Measurements from ENCODE around the gene RAPGEF4. TPM values are rescaled to one million over a fixed set of nuclear protein-coding genes. Genes with fewer than 3 reads are reported as not detected.

RAPGEF4 gene
- total RNA-seq, 1 experiment from 2014 or later: 1.4 TPM

DNA sequence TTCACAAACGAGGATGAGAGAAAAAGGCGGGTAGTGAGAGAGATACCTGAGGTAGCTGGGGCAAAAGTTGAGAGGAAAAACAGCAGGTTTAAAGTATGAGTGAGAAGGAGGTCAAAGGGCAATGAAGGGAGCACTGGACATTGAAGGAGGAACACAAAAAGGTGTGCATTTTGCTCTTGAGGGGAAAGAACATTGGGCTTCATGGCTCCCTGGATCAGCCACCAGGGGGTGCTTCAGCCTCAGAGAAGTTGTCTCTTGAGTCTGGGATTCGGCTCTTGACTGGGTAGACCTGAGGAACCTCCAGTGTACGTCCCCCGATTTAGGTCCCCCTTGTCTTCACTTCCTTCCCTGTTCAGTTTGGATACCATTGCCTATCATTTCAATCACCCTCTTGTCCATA, 128.5 kb downstream of the RAPGEF4 start:
- Histone ChIP-seq H3T11ph (ENCODE audit: low read length) (no peak overlapping the region), H3K4ac (ENCODE audit: low read depth, low read length) (no peak overlapping the region), H3K79me2 (ENCODE audit: insufficient read depth, low read length) (no peaks in the 10 kb centered on the region), H4K91ac (ENCODE audit: insufficient read length, low read depth, low read length) (no peak overlapping the region), H3K27ac (ENCODE audit: insufficient read length, low read depth, low read length) (no peak overlapping the region), H3K56ac (ENCODE audit: insufficient read length, low read depth, low read length) (no peak overlapping the region), H3K4me2 (ENCODE audit: insufficient read depth, insufficient read length, low read length) (no peak overlapping the region), H2BK15ac (ENCODE audit: low read depth, low read length) (no peak overlapping the region), H3K4me1 (ENCODE audit: insufficient read depth, low read length) (no peaks in the 10 kb centered on the region), H4K5ac (ENCODE audit: insufficient read length, low read depth, low read length) (no peak overlapping the region), H2BK20ac (ENCODE audit: low read depth, low read length, poor library complexity, severe bottlenecking) (no peak overlapping the region), H3K23me2 (ENCODE audit: insufficient read length, low read depth, low read length, poor library complexity, severe bottlenecking) (no peaks in the 10 kb centered on the region), H2AFZ (ENCODE audit: low read length) (no peak overlapping the region), H4K8ac (replicated peaks; ENCODE audit: insufficient read length, low read depth, low read length) (no peak overlapping the region), H2BK120ac (ENCODE audit: low read depth, low read length, poor library complexity, severe bottlenecking) (no peak overlapping the region), H3K18ac (ENCODE audit: insufficient read length, low read depth, low read length) (no peak overlapping the region), H3K9me3 (ENCODE audit: control insufficient read depth, low read depth, low read length) (no peaks in the 10 kb centered on the region), H3K9ac (ENCODE audit: extremely low read depth, insufficient read length, low read length) (no peak overlapping the region), H2BK5ac (ENCODE audit: insufficient read length, low read length) (no peak overlapping the region), H4K20me1 (ENCODE audit: control insufficient read depth, insufficient read depth, insufficient read length) (no peaks in the 10 kb centered on the region), H2BK12ac (ENCODE audit: insufficient read length, low read depth, low read length) (no peak overlapping the region), H3K27me3 (ENCODE audit: insufficient read depth, low read length) (no peaks in the 10 kb centered on the region), H3K79me1 (ENCODE audit: insufficient read depth, low read depth, low read length, poor library complexity, severe bottlenecking) (no peaks in the 10 kb centered on the region), H3K14ac (ENCODE audit: insufficient read depth, low read length) (no peak overlapping the region), H2AK5ac (ENCODE audit: insufficient read length, low read length) (no peak overlapping the region), H3K23ac (ENCODE audit: insufficient read length, low read depth, low read length) (no peak overlapping the region)
- DNase-seq: peak; percentile 74
- no peaks in the 10 kb centered on the region for H3K36me3 Mint-ChIP-seq (ENCODE audit: insufficient read depth in 1 of 3, low read depth in 3 of 3)
- TF ChIP-seq, protein P1, sequence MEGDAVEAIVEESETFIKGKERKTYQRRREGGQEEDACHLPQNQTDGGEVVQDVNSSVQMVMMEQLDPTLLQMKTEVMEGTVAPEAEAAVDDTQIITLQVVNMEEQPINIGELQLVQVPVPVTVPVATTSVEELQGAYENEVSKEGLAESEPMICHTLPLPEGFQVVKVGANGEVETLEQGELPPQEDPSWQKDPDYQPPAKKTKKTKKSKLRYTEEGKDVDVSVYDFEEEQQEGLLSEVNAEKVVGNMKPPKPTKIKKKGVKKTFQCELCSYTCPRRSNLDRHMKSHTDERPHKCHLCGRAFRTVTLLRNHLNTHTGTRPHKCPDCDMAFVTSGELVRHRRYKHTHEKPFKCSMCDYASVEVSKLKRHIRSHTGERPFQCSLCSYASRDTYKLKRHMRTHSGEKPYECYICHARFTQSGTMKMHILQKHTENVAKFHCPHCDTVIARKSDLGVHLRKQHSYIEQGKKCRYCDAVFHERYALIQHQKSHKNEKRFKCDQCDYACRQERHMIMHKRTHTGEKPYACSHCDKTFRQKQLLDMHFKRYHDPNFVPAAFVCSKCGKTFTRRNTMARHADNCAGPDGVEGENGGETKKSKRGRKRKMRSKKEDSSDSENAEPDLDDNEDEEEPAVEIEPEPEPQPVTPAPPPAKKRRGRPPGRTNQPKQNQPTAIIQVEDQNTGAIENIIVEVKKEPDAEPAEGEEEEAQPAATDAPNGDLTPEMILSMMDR (conservative IDR thresholded peaks at IDR 0.05): peak; percentile 89
- H3K4me3 Mint-ChIP-seq: no peak overlapping the region
- no peaks in the 10 kb centered on the region; a peak in 2 of 4 replicates for H3K4me1 Mint-ChIP-seq
- no CpG with 5 or more reads among the region's 5 CpGs for WGBS (ENCODE audit: extremely low coverage, insufficient read length, low lambda C conversion rate)
- H3K9me3 Mint-ChIP-seq: no peaks in the 10 kb centered on the region
- H3K27me3 Mint-ChIP-seq (ENCODE audit: low read depth): no peaks in the 10 kb centered on the region; the same call in 1 of the 2 replicates
- H3K27ac Mint-ChIP-seq: no peak overlapping the region
